Measurements from ENCODE around the gene GRIN3A. TPM values are rescaled to one million over a fixed set of nuclear protein-coding genes. Genes with fewer than 3 reads are reported as not detected.

Gene GRIN3A
- 27.8 TPM for total RNA-seq (ENCODE audit: unreplicated experiment)
- long read RNA-seq, partial matches to known transcripts, result 0 of 6 reads
- long read RNA-seq, other reads (novel, unspliced or antisense), result 6 of 6 reads

DNA sequence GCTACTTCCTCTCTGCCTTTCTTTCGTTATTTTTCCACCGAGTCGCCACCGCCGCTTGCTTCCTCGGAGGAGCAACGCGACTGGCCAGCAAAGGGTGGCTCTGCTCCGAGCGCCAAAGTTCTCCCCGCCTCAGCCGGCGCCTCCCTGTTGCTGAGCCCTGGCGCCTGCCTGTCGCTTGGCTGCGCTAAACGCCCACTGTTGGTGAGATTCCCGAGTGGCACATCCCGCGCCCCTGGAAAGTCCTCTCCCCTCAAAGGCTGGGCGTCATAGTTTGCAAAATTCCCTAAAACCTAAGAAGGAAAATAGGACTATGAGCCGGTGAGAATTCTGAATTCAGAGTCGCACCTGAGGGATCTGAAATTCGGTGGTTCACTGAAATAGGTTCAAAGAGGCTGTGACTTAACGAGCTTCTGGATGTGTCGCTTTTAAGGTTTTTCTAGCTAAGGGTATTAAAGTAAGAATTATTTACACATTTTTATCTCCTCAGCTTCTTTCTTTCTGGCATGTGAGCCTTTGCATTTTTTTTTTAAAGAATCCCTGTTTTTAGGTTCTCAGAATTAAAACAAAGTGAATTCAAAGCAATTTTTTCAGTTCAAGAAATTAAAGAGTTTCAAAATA, at the start of gene GRIN3A:
GRIN3A (minus strand) TSS at position 82 of the 618 bp plus-strand sequence. CDS start 668 bp downstream, outside the sequence.
- TF ChIP-seq, protein P1, sequence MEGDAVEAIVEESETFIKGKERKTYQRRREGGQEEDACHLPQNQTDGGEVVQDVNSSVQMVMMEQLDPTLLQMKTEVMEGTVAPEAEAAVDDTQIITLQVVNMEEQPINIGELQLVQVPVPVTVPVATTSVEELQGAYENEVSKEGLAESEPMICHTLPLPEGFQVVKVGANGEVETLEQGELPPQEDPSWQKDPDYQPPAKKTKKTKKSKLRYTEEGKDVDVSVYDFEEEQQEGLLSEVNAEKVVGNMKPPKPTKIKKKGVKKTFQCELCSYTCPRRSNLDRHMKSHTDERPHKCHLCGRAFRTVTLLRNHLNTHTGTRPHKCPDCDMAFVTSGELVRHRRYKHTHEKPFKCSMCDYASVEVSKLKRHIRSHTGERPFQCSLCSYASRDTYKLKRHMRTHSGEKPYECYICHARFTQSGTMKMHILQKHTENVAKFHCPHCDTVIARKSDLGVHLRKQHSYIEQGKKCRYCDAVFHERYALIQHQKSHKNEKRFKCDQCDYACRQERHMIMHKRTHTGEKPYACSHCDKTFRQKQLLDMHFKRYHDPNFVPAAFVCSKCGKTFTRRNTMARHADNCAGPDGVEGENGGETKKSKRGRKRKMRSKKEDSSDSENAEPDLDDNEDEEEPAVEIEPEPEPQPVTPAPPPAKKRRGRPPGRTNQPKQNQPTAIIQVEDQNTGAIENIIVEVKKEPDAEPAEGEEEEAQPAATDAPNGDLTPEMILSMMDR (IDR thresholded peaks at IDR 0.05; ENCODE audit: unreplicated experiment), result no peak
- no peaks in the 10 kb centered on the region for H3K9me3 Mint-ChIP-seq (ENCODE audit: unreplicated experiment)
- H3K4me3 Mint-ChIP-seq (ENCODE audit: unreplicated experiment), result peak within 1 kb of the TSS; percentile 96
- H3K4me1 Mint-ChIP-seq (ENCODE audit: unreplicated experiment), result peaks cover 63% of the 10 kb centered on the region
- DNase-seq (ENCODE audit: low spot score), result peak; percentile 67
- peaks cover 4% of the 10 kb centered on the region for H3K36me3 Mint-ChIP-seq (ENCODE audit: low read depth, unreplicated experiment)
- peaks cover 6% of the 10 kb centered on the region for H3K27me3 Mint-ChIP-seq (ENCODE audit: unreplicated experiment)
- H3K27ac Mint-ChIP-seq (ENCODE audit: unreplicated experiment), result peak within 1 kb of the TSS; percentile 44

DNA sequence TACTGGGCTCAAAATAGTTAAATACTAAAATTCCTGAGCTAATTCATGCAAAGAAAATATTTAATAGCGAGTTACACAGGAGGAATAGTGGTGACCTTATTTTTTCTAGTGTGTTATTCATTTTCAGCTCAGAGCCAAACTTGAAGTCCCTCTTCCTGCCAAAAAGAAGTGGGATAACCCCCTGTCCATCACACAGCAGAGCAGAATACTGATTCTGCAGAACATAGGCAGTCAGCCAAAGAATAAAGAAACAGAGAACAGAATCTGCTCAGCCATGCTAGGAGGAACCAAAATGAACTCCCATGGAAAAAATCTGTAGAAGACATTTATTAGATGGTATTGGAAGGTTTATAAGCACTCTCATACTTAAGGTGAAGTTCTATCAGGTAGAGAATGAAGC, 49.4 kb upstream of the GRIN3A start:
- TF ChIP-seq, protein P1 (IDR thresholded peaks at IDR 0.05; ENCODE audit: unreplicated experiment), result no peak
- H3K27me3 Mint-ChIP-seq (ENCODE audit: unreplicated experiment), result peaks cover 2% of the 10 kb centered on the region

GRCh38 chr9:101778332-101778731, 39.9 kb upstream of the GRIN3A start:
- H3K27me3 Mint-ChIP-seq (ENCODE audit: unreplicated experiment), result no peaks in the 10 kb centered on the region
- no peaks in the 10 kb centered on the region for H3K9me3 Mint-ChIP-seq (ENCODE audit: unreplicated experiment)
- H3K4me1 Mint-ChIP-seq (ENCODE audit: unreplicated experiment), result peaks cover 8% of the 10 kb centered on the region
- H3K4me3 Mint-ChIP-seq (ENCODE audit: unreplicated experiment), result no peak overlapping the region
- TF ChIP-seq, protein P1 (IDR thresholded peaks at IDR 0.05; ENCODE audit: unreplicated experiment), result no peak
- no peaks in the 10 kb centered on the region for H3K36me3 Mint-ChIP-seq (ENCODE audit: low read depth, unreplicated experiment)
- DNase-seq (ENCODE audit: low spot score), result no peak
- no peak overlapping the region for H3K27ac Mint-ChIP-seq (ENCODE audit: unreplicated experiment)

More for the DNA sequence above, 49.4 kb upstream of the GRIN3A start:
- no peaks in the 10 kb centered on the region for H3K36me3 Mint-ChIP-seq (ENCODE audit: low read depth, unreplicated experiment)
- H3K27ac Mint-ChIP-seq (ENCODE audit: unreplicated experiment), result no peak overlapping the region
- H3K4me1 Mint-ChIP-seq (ENCODE audit: unreplicated experiment), result peaks cover 16% of the 10 kb centered on the region
- no peak for DNase-seq (ENCODE audit: low spot score)
- no peaks in the 10 kb centered on the region for H3K9me3 Mint-ChIP-seq (ENCODE audit: unreplicated experiment)
- no peak overlapping the region for H3K4me3 Mint-ChIP-seq (ENCODE audit: unreplicated experiment)

GRCh38 chr9:101764472-101764871, 26.0 kb upstream of the GRIN3A start:
- Mint-ChIP-seq H3K4me1 (ENCODE audit: unreplicated experiment) (peaks cover 10% of the 10 kb centered on the region), H3K27ac (ENCODE audit: unreplicated experiment) (no peak overlapping the region), H3K4me3 (ENCODE audit: unreplicated experiment) (no peak overlapping the region), H3K9me3 (ENCODE audit: unreplicated experiment) (no peaks in the 10 kb centered on the region), H3K27me3 (ENCODE audit: unreplicated experiment) (no peaks in the 10 kb centered on the region), H3K36me3 (ENCODE audit: low read depth, unreplicated experiment) (no peaks in the 10 kb centered on the region)
- DNase-seq (ENCODE audit: low spot score), result no peak
- TF ChIP-seq, protein P1 (IDR thresholded peaks at IDR 0.05; ENCODE audit: unreplicated experiment), result no peak

DNA sequence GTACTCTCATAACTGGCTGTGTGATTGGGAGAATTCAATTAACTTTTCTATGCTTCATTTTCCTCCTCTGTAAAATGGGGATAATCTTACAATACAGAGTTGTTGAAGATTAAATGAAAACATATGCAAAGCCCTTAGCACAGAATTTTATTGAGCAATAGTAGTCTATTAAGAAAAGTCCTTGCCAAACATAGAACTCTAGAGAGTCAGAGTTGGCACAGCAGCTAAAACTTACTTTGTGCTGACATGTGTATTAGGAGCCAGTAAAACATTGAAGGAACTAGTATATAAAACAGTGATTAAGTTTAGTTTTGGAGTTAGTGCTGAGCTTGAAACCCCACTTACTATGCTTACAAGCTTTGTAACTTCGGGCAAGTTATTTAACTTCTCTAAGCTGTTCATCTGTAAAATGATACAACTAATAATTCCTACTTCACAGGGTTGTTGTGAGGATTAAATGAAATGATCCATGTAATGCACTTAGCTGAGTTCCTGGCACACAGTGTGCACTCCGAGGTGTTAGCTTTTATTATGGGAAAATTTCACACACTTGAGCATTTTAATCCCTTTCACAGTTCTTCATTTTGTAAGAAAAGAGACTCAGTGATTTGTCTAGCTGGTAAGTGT, 20.0 kb upstream of the GRIN3A start:
- Mint-ChIP-seq H3K9me3 (ENCODE audit: unreplicated experiment) (no peaks in the 10 kb centered on the region), H3K4me1 (ENCODE audit: unreplicated experiment) (peaks cover 9% of the 10 kb centered on the region), H3K27ac (ENCODE audit: unreplicated experiment) (no peak overlapping the region), H3K27me3 (ENCODE audit: unreplicated experiment) (no peaks in the 10 kb centered on the region), H3K4me3 (ENCODE audit: unreplicated experiment) (no peak overlapping the region), H3K36me3 (ENCODE audit: low read depth, unreplicated experiment) (no peaks in the 10 kb centered on the region)
- TF ChIP-seq, protein P1 (IDR thresholded peaks at IDR 0.05; ENCODE audit: unreplicated experiment), result no peak
- DNase-seq (ENCODE audit: low spot score), result no peak
